Omental fat pad (tissue), 4 donors: ENCODE results near the gene U2AF1L4. TPM values are rescaled to one million over a fixed set of nuclear protein-coding genes. Genes with fewer than 3 reads are reported as not detected.
A peak's percentile ranks its signal among the peaks of the same experiment; 100 is the strongest.
"Not testable (repeated sequence)": the region's sequence is repeated elsewhere in the genome, so short reads cannot be mapped to it uniquely, and the experiment has no call there.

Experiments used
- ATAC-seq: fragments of 150-250 bp; one replicate; pipeline ENCODE4 v1.9.1; 2016; ENCODE audit warnings: mild to moderate bottlenecking, moderate library complexity; ENCODE audit not compliant: low FRiP score
- DNase-seq: peaks from one replicate; pipeline ENCODE4 v3.0.0-alpha.2; 2019; ENCODE audit warnings: low spot score
- CTCF ChIP-seq, 3 donors: fragments of 450-650 bp; IDR thresholded peaks; one replicate each; pipeline ENCODE4 v1.5.1; 2016 to 2017; ENCODE audit warnings: antibody characterized with exemption in 3 of 3, mild to moderate bottlenecking in 3 of 3, moderate library complexity in 2 of 3
- total RNA-seq, 4 donors: library from RNA; depleted of rRNA; stranded (reverse); fragments of >200 nt; gene quantifications; one replicate each; pipeline ENCODE4 v1.1.0, GENCODE V29; 2016

The U2AF1L4 gene
- total RNA-seq, 4 donors from 2014 or later = 18.4 to 23.8 (median 22.9) TPM

- DNase-seq (no peak), ATAC-seq (no peak)
- no peak for TF ChIP-seq CTCF (IDR thresholded peaks at IDR 0.05)
These were observed 29.2 kb upstream of the U2AF1L4 start for GRCh38 chr19:35774274-35775045.

GRCh38 chr19:35773020-35773806 lies 28.0 kb upstream of the U2AF1L4 start:
- no peak for ATAC-seq
- DNase-seq = no peak
- no peak for TF ChIP-seq CTCF (IDR thresholded peaks at IDR 0.05)

GRCh38 chr19:35772362-35772761 lies 27.1 kb upstream of the U2AF1L4 start:
- not testable (repeated sequence) for DNase-seq, ATAC-seq

GRCh38 chr19:35768082-35768421 lies 22.8 kb upstream of the U2AF1L4 start:
- DNase-seq (no peak), ATAC-seq (no peak)
- no peak for TF ChIP-seq CTCF (IDR thresholded peaks at IDR 0.05)

GRCh38 chr19:35767288-35768081 lies 22.3 kb upstream of the U2AF1L4 start:
- no peak for TF ChIP-seq CTCF (IDR thresholded peaks at IDR 0.05)
- DNase-seq = no peak
- peak; percentile 21 for ATAC-seq

- no peak for ATAC-seq
- DNase-seq = no peak
- no peak for TF ChIP-seq CTCF (IDR thresholded peaks at IDR 0.05)
These were observed 21.4 kb upstream of the U2AF1L4 start for GRCh38 chr19:35766571-35767104.
